Neuronal stem cell (in vitro differentiated cells): ENCODE data around the gene SLC49A3.
"Not testable (repeated sequence)": the region's sequence is repeated elsewhere in the genome, so short reads cannot be mapped to it uniquely, and the experiment has no call there.

Experiments used
- DNase-seq: peaks from one replicate; pipeline ENCODE4 v3.0.0-alpha.2; 2013; ENCODE audit warnings: low spot score
- H2AFZ ChIP-seq: one replicate; pipeline ENCODE4 v1.6.1; 2013; ENCODE audit warnings: mild to moderate bottlenecking, low read length, inconsistent platforms
- H2AK5ac ChIP-seq: 2 replicates; pipeline ENCODE4 v1.6.1; 2013; ENCODE audit warnings: low read depth, mild to moderate bottlenecking, inconsistent platforms, low read length, moderate library complexity, mixed read lengths
- H2BK120ac ChIP-seq: 2 replicates; pipeline ENCODE4 v1.6.1; 2013; ENCODE audit warnings: low read depth, mild to moderate bottlenecking, inconsistent platforms, low read length, moderate library complexity, mixed read lengths
- H2BK12ac ChIP-seq: one replicate; pipeline ENCODE4 v1.6.1; 2013; ENCODE audit warnings: low read length, inconsistent platforms
- H2BK15ac ChIP-seq: 2 replicates; pipeline ENCODE4 v1.6.1; 2013; ENCODE audit warnings: mild to moderate bottlenecking, low read length, inconsistent platforms, mixed read lengths
- H2BK5ac ChIP-seq: one replicate; pipeline ENCODE4 v1.6.1; 2013; ENCODE audit warnings: inconsistent platforms, mild to moderate bottlenecking, low read length, moderate library complexity
- H3K14ac ChIP-seq: one replicate; pipeline ENCODE4 v1.6.1; 2013; ENCODE audit warnings: low read length, inconsistent platforms
- H3K18ac ChIP-seq: 2 replicates; pipeline ENCODE4 v1.6.1; 2013; ENCODE audit warnings: low read length, inconsistent platforms
- H3K23ac ChIP-seq: 2 replicates; pipeline ENCODE4 v1.6.1; 2013; ENCODE audit warnings: low read depth, mild to moderate bottlenecking, mixed read lengths, low read length, inconsistent platforms; ENCODE audit not compliant: poor library complexity
- H3K27ac ChIP-seq: replicated peaks from 3 replicates; pipeline ENCODE4 v1.5.1; 2013; ENCODE audit warnings: low read length, inconsistent platforms
- H3K27me3 ChIP-seq, 3 experiments: 2 replicates each; pipeline ENCODE4 v1.6.1; 2013; ENCODE audit warnings: low read length in 3 of 3, mild to moderate bottlenecking in 2 of 3, inconsistent platforms in 1 of 3, low read depth in 1 of 3, mixed read lengths in 1 of 3, moderate library complexity in 1 of 3; ENCODE audit not compliant: control insufficient read depth in 3 of 3, insufficient read depth in 3 of 3
- H3K36me3 ChIP-seq, 2 donors: replicated peaks in 1 of 2; 2 replicates each; pipeline ENCODE4 v1.6.1; 2013; ENCODE audit warnings: low read length in 2 of 2; ENCODE audit not compliant: control insufficient read depth in 2 of 2, insufficient read depth in 2 of 2
- H3K4ac ChIP-seq: 2 replicates; pipeline ENCODE4 v1.6.1; 2013; ENCODE audit warnings: inconsistent platforms, mild to moderate bottlenecking, low read length, moderate library complexity
- H3K4me1 ChIP-seq, 2 donors: 1 replicate in 1 of 2; 2 replicates in 1 of 2; pipeline ENCODE4 v1.6.1; 2013; ENCODE audit warnings: low read length in 2 of 2, low read depth in 1 of 2; ENCODE audit not compliant: control insufficient read depth in 2 of 2, insufficient read depth in 1 of 2
- H3K4me2 ChIP-seq: one replicate; pipeline ENCODE4 v1.6.1; 2013; ENCODE audit warnings: mild to moderate bottlenecking, low read length, inconsistent platforms; ENCODE audit not compliant: insufficient read depth, poor library complexity, severe bottlenecking
- H3K4me3 ChIP-seq, 2 donors: 2 replicates each; pipeline ENCODE4 v1.5.1; 2013; ENCODE audit warnings: low read length in 2 of 2, mild to moderate bottlenecking in 2 of 2, inconsistent platforms in 1 of 2, moderate library complexity in 1 of 2
- H3K79me1 ChIP-seq: one replicate; pipeline ENCODE4 v1.6.1; 2013; ENCODE audit warnings: low read depth, mild to moderate bottlenecking, inconsistent platforms, low read length, moderate library complexity
- H3K9ac ChIP-seq: one replicate; pipeline ENCODE4 v1.6.1; 2013; ENCODE audit warnings: mild to moderate bottlenecking, low read depth, low read length, inconsistent platforms; ENCODE audit not compliant: poor library complexity
- H3K9me3 ChIP-seq, 2 donors: replicated peaks in 1 of 2; 2 replicates each; pipeline versions ENCODE3 to v1.6.1; 2013; ENCODE audit warnings: low read length in 2 of 2, mild to moderate bottlenecking in 2 of 2, inconsistent platforms in 1 of 2, low read depth in 1 of 2, mixed read lengths in 1 of 2, moderate library complexity in 1 of 2; ENCODE audit not compliant: control insufficient read depth in 2 of 2, insufficient read depth in 1 of 2
- H4K8ac ChIP-seq: one replicate; pipeline ENCODE4 v1.6.1; 2013; ENCODE audit warnings: low read depth, mild to moderate bottlenecking, inconsistent platforms, low read length, moderate library complexity
- H4K91ac ChIP-seq: one replicate; pipeline ENCODE4 v1.6.1; 2013; ENCODE audit warnings: low read length, low read depth, mild to moderate bottlenecking, inconsistent platforms; ENCODE audit not compliant: poor library complexity
- WGBS, 2 donors: extraction: QIAGEN DNeasy Blood & Tissue Kit; methylation state at CpG; one replicate each; pipeline ENCODE4 v1.1.7; 2013; ENCODE audit warnings: missing lambda C conversion rate in 2 of 2, mixed read lengths in 1 of 2; ENCODE audit not compliant: insufficient read length in 2 of 2, insufficient replicate concordance in 1 of 2; ENCODE audit errors: extremely low coverage in 2 of 2; 5-methylcytosine and 5-hydroxymethylcytosine counted together

Gene SLC49A3

GRCh38 chr4:699816-700580, 11.0 kb upstream of the SLC49A3 start:
- peaks cover 0 to 6% of the 10 kb centered on the region in 2 donors for H3K4me1 ChIP-seq
- peak overlapping the region; percentile 11 for H2AFZ ChIP-seq
- H3K18ac ChIP-seq: no peak overlapping the region
- H2BK15ac ChIP-seq: no peak overlapping the region
- H3K9me3 ChIP-seq: peaks cover 0 to 2% of the 10 kb centered on the region in 2 donors
- H2BK120ac ChIP-seq: no peak overlapping the region
- no peak overlapping the region for H2BK12ac ChIP-seq
- H2AK5ac ChIP-seq: no peak overlapping the region
- no peak overlapping the region for H3K4me3 ChIP-seq
- no peaks in the 10 kb centered on the region for H3K79me1 ChIP-seq
- peak overlapping the region; percentile 75 for H2BK5ac ChIP-seq
- no peak overlapping the region for H3K14ac ChIP-seq
- no peak overlapping the region for H3K9ac ChIP-seq
- no peaks in the 10 kb centered on the region for H3K36me3 ChIP-seq
- no CpG with 5 or more reads among the region's 27 CpGs for WGBS, 2 donors
- no peak for DNase-seq
- H3K27ac ChIP-seq: no peak overlapping the region
- no peak overlapping the region for H3K4ac ChIP-seq
- H3K4me2 ChIP-seq: no peak overlapping the region
- no peak overlapping the region for H3K23ac ChIP-seq
- H3K27me3 ChIP-seq: no peaks in the 10 kb centered on the region
- H4K8ac ChIP-seq: no peak overlapping the region
- no peak overlapping the region for H4K91ac ChIP-seq

- DNase-seq, H2BK15ac ChIP-seq, H3K18ac ChIP-seq, H3K23ac ChIP-seq, H2BK12ac ChIP-seq, H3K36me3 ChIP-seq, H3K27me3 ChIP-seq, H3K4me2 ChIP-seq, H3K4me3 ChIP-seq, H3K27ac ChIP-seq, H2AFZ ChIP-seq, H4K91ac ChIP-seq, H2BK120ac ChIP-seq, H2BK5ac ChIP-seq, H2AK5ac ChIP-seq, H4K8ac ChIP-seq, H3K79me1 ChIP-seq, H3K9ac ChIP-seq, H3K9me3 ChIP-seq, H3K4me1 ChIP-seq, H3K4ac ChIP-seq, H3K14ac ChIP-seq: not testable (repeated sequence)
- no CpG with 5 or more reads among the region's 12 CpGs for WGBS, 2 donors
Measured at GRCh38 chr4:694341-694940, 5.5 kb upstream of the SLC49A3 start.

DNA sequence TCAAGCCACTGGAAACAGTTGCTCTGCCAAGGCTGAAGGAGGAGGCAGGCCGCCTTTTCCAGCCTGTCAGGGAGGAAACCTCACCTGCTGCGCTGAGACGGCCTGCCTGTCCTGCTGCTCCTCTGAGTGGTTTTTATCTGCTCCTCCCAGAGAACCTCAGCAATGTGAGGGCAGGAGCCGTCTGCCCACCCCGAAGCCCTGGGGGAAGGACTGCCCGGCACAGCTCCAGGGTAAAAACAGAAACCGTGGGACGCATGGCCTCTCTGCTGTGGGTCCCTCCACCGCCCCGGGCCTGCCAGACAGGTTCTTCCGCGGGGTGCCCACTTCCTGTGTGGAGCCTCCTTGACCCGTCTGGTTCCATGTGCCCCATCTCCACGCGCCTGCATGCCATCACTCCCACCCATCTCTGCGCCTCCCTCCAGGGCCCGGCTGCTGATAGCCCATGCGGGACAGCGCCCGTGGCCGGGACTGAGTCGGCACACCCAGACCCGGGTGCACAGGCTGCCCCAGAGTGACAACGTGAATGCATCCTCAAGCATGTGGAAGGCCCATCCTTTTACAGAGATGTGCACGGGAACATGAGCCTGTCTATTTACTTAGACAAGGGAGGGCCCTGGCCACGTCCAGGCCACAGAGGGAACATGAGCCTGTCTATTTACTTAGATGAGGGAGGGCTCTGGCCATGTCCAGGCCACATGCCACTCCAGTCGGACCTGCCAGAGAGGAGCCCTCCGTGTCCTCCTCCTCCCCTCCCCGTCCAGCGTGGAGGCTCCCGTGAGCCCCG, 4.0 kb upstream of the SLC49A3 start:
- H2AFZ ChIP-seq: peak overlapping the region; percentile 49
- H3K18ac ChIP-seq: peak overlapping the region; percentile 64
- no peak overlapping the region for H3K4me3 ChIP-seq
- H3K9ac ChIP-seq: peak overlapping the region; percentile 79
- H3K4me1 ChIP-seq: peaks cover 0 to 5% of the 10 kb centered on the region in 2 donors
- DNase-seq: no peak
- no peak overlapping the region for H3K4ac ChIP-seq
- no peak overlapping the region for H4K8ac ChIP-seq
- H3K14ac ChIP-seq: peak overlapping the region; percentile 71
- H3K23ac ChIP-seq: peak overlapping the region; percentile 89
- H3K36me3 ChIP-seq: no peaks in the 10 kb centered on the region
- peak overlapping the region; percentile 6 for H2BK12ac ChIP-seq
- H3K27ac ChIP-seq: no peak overlapping the region
- WGBS, 2 donors: no CpG with 5 or more reads among the region's 32 CpGs
- H3K27me3 ChIP-seq: peaks cover 0 to 7% (median 3%) of the 10 kb centered on the region in 3 experiments
- no peak overlapping the region for H2BK120ac ChIP-seq
- no peak overlapping the region for H4K91ac ChIP-seq
- peaks cover 2% of the 10 kb centered on the region for H3K79me1 ChIP-seq
- H2BK15ac ChIP-seq: peak overlapping the region; percentile 39
- no peak overlapping the region for H3K4me2 ChIP-seq
- H2BK5ac ChIP-seq: no peak overlapping the region
- no peaks in the 10 kb centered on the region for H3K9me3 ChIP-seq
- no peak overlapping the region for H2AK5ac ChIP-seq

GRCh38 chr4:689723-690122, 772 bp upstream of the SLC49A3 start:
- no CpG with 5 or more reads among the region's 8 CpGs for WGBS, 2 donors
- peaks cover 0 to 5% of the 10 kb centered on the region in 2 donors for H3K4me1 ChIP-seq

More at GRCh38 chr4:689723-690122, 772 bp upstream of the SLC49A3 start:
- peak overlapping the region; percentile 76 for H2AFZ ChIP-seq
- H3K4me3 ChIP-seq: no peak overlapping the region
- no peak overlapping the region for H2BK12ac ChIP-seq
- H3K18ac ChIP-seq: peak overlapping the region; percentile 89
- H3K4ac ChIP-seq: no peak overlapping the region
- peak overlapping the region; percentile 8 for H4K8ac ChIP-seq
- H3K9ac ChIP-seq: no peak overlapping the region
- peaks cover 0 to 7% (median 3%) of the 10 kb centered on the region in 3 experiments for H3K27me3 ChIP-seq
- no peak overlapping the region for H3K23ac ChIP-seq
- no peak overlapping the region for H3K14ac ChIP-seq
- no peak overlapping the region for H4K91ac ChIP-seq
- no peak overlapping the region for H3K27ac ChIP-seq
- no peak overlapping the region for H2BK5ac ChIP-seq
- no peak for DNase-seq
- H3K9me3 ChIP-seq: no peaks in the 10 kb centered on the region
- no peaks in the 10 kb centered on the region for H3K36me3 ChIP-seq
- H2BK15ac ChIP-seq: peak overlapping the region; percentile 53
- H2BK120ac ChIP-seq: no peak overlapping the region
- H2AK5ac ChIP-seq: no peak overlapping the region
- peaks cover 7% of the 10 kb centered on the region for H3K79me1 ChIP-seq
- H3K4me2 ChIP-seq: peak overlapping the region; percentile 71
